Mesothelial cell of epicardium (in vitro differentiated cells): ENCODE results near the gene GP9. TPM values are rescaled to one million over a fixed set of nuclear protein-coding genes. Genes with fewer than 3 reads are reported as not detected.

ENCODE experiments used
- DNase-seq, 2 experiments: peaks; one replicate each; pipeline ENCODE4 v3.0.0; 2021; ENCODE audit warnings: low spot score in 2 of 2; ENCODE audit not compliant: unreplicated experiment in 2 of 2
- H3K27ac Mint-ChIP-seq: 2 replicates; pipeline ENCODE4 v1.8.0; 2021; ENCODE audit warnings: mixed read lengths
- H3K27me3 Mint-ChIP-seq: 2 replicates; pipeline ENCODE4 v1.8.0; 2021; ENCODE audit warnings: low read depth, mixed read lengths
- H3K36me3 Mint-ChIP-seq: 2 replicates; pipeline ENCODE4 v1.8.0; 2021; ENCODE audit warnings: mixed read lengths
- H3K4me1 Mint-ChIP-seq: 2 replicates; pipeline ENCODE4 v1.8.0; 2021; ENCODE audit warnings: mixed read lengths
- H3K4me3 Mint-ChIP-seq: 2 replicates; pipeline ENCODE4 v1.8.0; 2021; ENCODE audit warnings: mild to moderate bottlenecking, moderate library complexity, mixed read lengths
- H3K9me3 Mint-ChIP-seq: 2 replicates; pipeline ENCODE4 v1.8.0; 2021; ENCODE audit warnings: mixed read lengths
- CTCF ChIP-seq: fragments of 200-600 bp; sonication (generic); IDR thresholded peaks from one replicate; pipeline ENCODE4 v1.5.0; 2021; ENCODE audit warnings: antibody characterized with exemption; ENCODE audit not compliant: unreplicated experiment
- total RNA-seq: library from RNA; stranded (reverse); gene quantifications from 3 replicates; pipeline ENCODE4 v1.2.1, GENCODE V29; 2021

GP9 gene
- total RNA-seq, 1 donor from 2014 or later, result not detected

- Mint-ChIP-seq H3K4me3 (no peak overlapping the region), H3K4me1 (no peaks in the 10 kb centered on the region), H3K9me3 (no peaks in the 10 kb centered on the region), H3K27ac (no peak overlapping the region), H3K27me3 (peaks cover 2% of the 10 kb centered on the region), H3K36me3 (no peaks in the 10 kb centered on the region)
- no peak for TF ChIP-seq CTCF
- no peak for DNase-seq
Measured at GRCh38 chr3:129061023-129061887, 676 bp downstream of the GP9 start.

GRCh38 chr3:129061888-129062834 is 1.6 kb downstream of the GP9 start:
- H3K4me1 Mint-ChIP-seq, result no peaks in the 10 kb centered on the region
- H3K27me3 Mint-ChIP-seq, result peaks cover under 1% of the 10 kb centered on the region
- H3K4me3 Mint-ChIP-seq, result no peak overlapping the region
- TF ChIP-seq CTCF, result no peak
- DNase-seq, result no peak
- no peaks in the 10 kb centered on the region for H3K36me3 Mint-ChIP-seq
- H3K9me3 Mint-ChIP-seq, result no peaks in the 10 kb centered on the region
- no peak overlapping the region for H3K27ac Mint-ChIP-seq

GRCh38 chr3:129063091-129063640 is 2.6 kb downstream of the GP9 start:
- Mint-ChIP-seq H3K4me3 (no peak overlapping the region), H3K27ac (no peak overlapping the region), H3K4me1 (no peaks in the 10 kb centered on the region), H3K9me3 (no peaks in the 10 kb centered on the region), H3K36me3 (no peaks in the 10 kb centered on the region), H3K27me3 (no peaks in the 10 kb centered on the region)
- no peak for TF ChIP-seq CTCF
- DNase-seq, result no peak

GRCh38 chr3:129063841-129064482 is 3.4 kb downstream of the GP9 start:
- Mint-ChIP-seq H3K4me1 (no peaks in the 10 kb centered on the region), H3K27ac (no peak overlapping the region), H3K27me3 (no peaks in the 10 kb centered on the region), H3K9me3 (no peaks in the 10 kb centered on the region), H3K4me3 (no peak overlapping the region), H3K36me3 (no peaks in the 10 kb centered on the region)
- TF ChIP-seq CTCF, result no peak
- DNase-seq, result no peak

- peaks cover 4% of the 10 kb centered on the region for H3K27me3 Mint-ChIP-seq
- TF ChIP-seq CTCF, result no peak
- no peak overlapping the region for H3K27ac Mint-ChIP-seq
- no peaks in the 10 kb centered on the region for H3K9me3 Mint-ChIP-seq
- H3K36me3 Mint-ChIP-seq, result no peaks in the 10 kb centered on the region
- H3K4me3 Mint-ChIP-seq, result no peak overlapping the region
- H3K4me1 Mint-ChIP-seq, result no peaks in the 10 kb centered on the region
- DNase-seq, result no peak
Measured at GRCh38 chr3:129065016-129065719, 4.6 kb downstream of the GP9 start.
